Right lobe of liver (tissue), 6 donors: ENCODE data around the gene BTG2. TPM values are rescaled to one million over a fixed set of nuclear protein-coding genes. Genes with fewer than 3 reads are reported as not detected.
A peak's percentile ranks its signal among the peaks of the same experiment; 100 is the strongest.
"Not testable (repeated sequence)": the region's sequence is repeated elsewhere in the genome, so short reads cannot be mapped to it uniquely, and the experiment has no call there.

ENCODE experiments used
- ATAC-seq, 4 donors: fragments of 200-7000 bp; cut with Tn5 transposase; one replicate each; pipeline ENCODE4 v1.9.1; 2020; ENCODE audit warnings: mild to moderate bottlenecking in 4 of 4, moderate library complexity in 4 of 4
- DNase-seq, 3 donors: peaks; one replicate each; pipeline ENCODE4 v3.0.0-alpha.2; 2020
- H3K27ac ChIP-seq, 3 donors: fragments of 200-600 bp; one replicate each; pipeline ENCODE4 v1.8.0; 2022
- H3K27me3 ChIP-seq, 2 donors: fragments of 200-600 bp; one replicate each; pipeline ENCODE4 v1.8.0; 2022
- H3K36me3 ChIP-seq, 4 donors: fragments of 200-600 bp; sonication (generic) in 1 of 4; one replicate each; pipeline versions ENCODE4 v1.5.1 to v1.8.0; 2017 to 2022; ENCODE audit warnings: control low read depth in 1 of 4
- H3K4me1 ChIP-seq, 4 donors: fragments of 200-600 bp; sonication (generic) in 1 of 4; one replicate each; pipeline versions ENCODE4 v1.5.1 to v1.8.0; 2017 to 2022; ENCODE audit warnings: control low read depth in 1 of 4
- H3K4me3 ChIP-seq, 3 donors: fragments of 200-600 bp; one replicate each; pipeline ENCODE4 v1.8.0; 2022
- H3K9me3 ChIP-seq, 4 donors: fragments of 200-600 bp; sonication (generic) in 1 of 4; one replicate each; pipeline versions ENCODE4 v1.5.1 to v1.8.0; 2017 to 2022; ENCODE audit warnings: control low read depth in 1 of 4
- CTCF ChIP-seq, 4 donors: fragments of 200-600 bp in 3 of 4; fragments of 450-650 bp in 1 of 4; IDR thresholded peaks; one replicate each; pipeline versions ENCODE4 v1.5.1 to v1.8.0; 2016 to 2022; ENCODE audit warnings: antibody characterized with exemption in 4 of 4, mild to moderate bottlenecking in 2 of 4
- POLR2A ChIP-seq: fragments of 450-650 bp; IDR thresholded peaks from one replicate; pipeline ENCODE4 v1.6.1; 2017; ENCODE audit warnings: antibody characterized with exemption, mild to moderate bottlenecking
- WGBS: methylation state at CpG from one replicate; pipeline ENCODE4 v1.1.6; 2018; ENCODE audit warnings: low coverage, low lambda C conversion rate; ENCODE audit not compliant: insufficient coverage; ENCODE audit errors: missing lambda C conversion rate; 5-methylcytosine and 5-hydroxymethylcytosine counted together
- intact Hi-C, 2 donors: fragments of 100-400 bp; cut with DNase I; formaldehyde crosslinking; loops; one replicate each; pipeline versions ENCODE4 v1.11.2 to v1.14.1; 2022
- total RNA-seq, 6 experiments: library from RNA; depleted of rRNA in 2 of 6; stranded (reverse); fragments of >200 nt in 2 of 6; fragmentation: NEBNext Ultra II Directional in 3 of 6; extraction: Animal tissue kit (Norgen Biotek cat#: 25700) in 3 of 6; gene quantifications; one replicate each; pipeline versions ENCODE4 v1.1.0 to v1.2.4, GENCODE V29; 2016 to 2023
- donor health status: DM: no; HTN: yes; CAD: no.
- donor health status: DM: no; HTN: no; CAD: no.
- donor health status: DM: no; HTN: no; CAD: no.
- donor health status: DM: no; HTN: yes; CAD: no.
- donor health status: DM: no; HTN: yes; CAD: no.

The BTG2 gene
- total RNA-seq, 6 experiments from 2014 or later = 2.0 to 11.2 (median 5.4) TPM

DNA sequence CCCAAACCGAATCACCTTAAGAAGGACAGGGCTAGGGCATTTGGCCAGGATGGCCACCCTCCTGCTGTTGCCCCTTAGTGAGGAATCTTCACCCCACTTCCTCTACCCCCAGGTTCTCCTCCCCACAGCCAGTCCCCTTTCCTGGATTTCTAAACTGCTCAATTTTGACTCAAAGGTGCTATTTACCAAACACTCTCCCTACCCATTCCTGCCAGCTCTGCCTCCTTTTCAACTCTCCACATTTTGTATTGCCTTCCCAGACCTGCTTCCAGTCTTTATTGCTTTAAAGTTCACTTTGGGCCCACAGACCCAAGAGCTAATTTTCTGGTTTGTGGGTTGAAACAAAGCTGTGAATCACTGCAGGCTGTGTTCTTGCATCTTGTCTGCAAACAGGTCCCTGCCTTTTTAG lies 3.6 kb downstream of the BTG2 start:
- Histone ChIP-seq H3K36me3 (no peaks in the 10 kb centered on the region), H3K27ac (no peak overlapping the region), H3K4me1 (no peaks in the 10 kb centered on the region), H3K27me3 (no peaks in the 10 kb centered on the region), H3K4me3 (no peak overlapping the region), H3K9me3 (no peaks in the 10 kb centered on the region)
- 100% methylated on average over 1 of the region's 1 CpG for WGBS
- no peak for ATAC-seq
- TF ChIP-seq POLR2A = no peak
- no peak for TF ChIP-seq CTCF (IDR thresholded peaks at IDR 0.05)
- no peak for DNase-seq
- intact Hi-C loops = no loop called here

GRCh38 chr1:203311368-203312301 lies 6.3 kb downstream of the BTG2 start:
- no peaks in the 10 kb centered on the region for H3K9me3 ChIP-seq
- ATAC-seq (no peak), DNase-seq (no peak)
- no peak overlapping the region for H3K27ac ChIP-seq
- H3K36me3 ChIP-seq = no peaks in the 10 kb centered on the region
- intact Hi-C loops = no loop called here
- WGBS = no CpG with 5 or more reads among the region's 3 CpGs
- H3K27me3 ChIP-seq = no peaks in the 10 kb centered on the region
- H3K4me3 ChIP-seq = no peak overlapping the region
- TF ChIP-seq POLR2A = no peak
- no peak for TF ChIP-seq CTCF (IDR thresholded peaks at IDR 0.05)
- peaks cover 0 to 6% (median 0%) of the 10 kb centered on the region in 4 donors for H3K4me1 ChIP-seq

GRCh38 chr1:203314025-203314759 lies 8.9 kb downstream of the BTG2 start:
- H3K27me3 ChIP-seq, ATAC-seq, H3K36me3 ChIP-seq, DNase-seq, H3K4me1 ChIP-seq, H3K27ac ChIP-seq, intact Hi-C loops, H3K4me3 ChIP-seq, H3K9me3 ChIP-seq: not testable (repeated sequence)
- 77% methylated on average over 3 of the region's 4 CpGs for WGBS

DNA sequence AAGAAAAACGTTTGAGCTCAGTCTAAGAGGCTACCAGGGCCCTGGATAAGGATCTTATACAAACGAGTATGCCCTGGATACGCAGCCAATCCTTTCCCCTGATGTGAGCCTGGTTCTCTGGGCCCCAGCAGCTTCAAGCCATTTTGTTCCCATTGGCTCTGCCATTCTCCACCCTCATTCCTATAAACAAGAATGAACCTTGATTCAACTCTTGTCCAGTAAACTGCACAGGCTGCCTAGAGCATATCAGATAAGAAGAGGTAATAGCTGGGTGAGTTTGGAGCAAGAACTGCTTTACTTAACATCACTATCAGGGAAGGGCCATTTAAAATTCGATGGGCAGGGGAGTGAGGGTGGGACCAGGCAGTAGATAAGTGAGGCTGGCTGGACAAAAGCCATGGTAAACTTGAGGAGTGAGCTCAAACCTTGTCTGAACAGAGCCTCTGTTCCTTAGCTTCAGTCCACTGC lies 11.3 kb downstream of the BTG2 start:
- no peaks in the 10 kb centered on the region for H3K36me3 ChIP-seq
- ATAC-seq (peak; percentile 22 to 88 (median 59)), DNase-seq (no peak)
- no peaks in the 10 kb centered on the region for H3K27me3 ChIP-seq
- peak overlapping the region in 1 of 3 donors; percentile 62 for H3K27ac ChIP-seq
- TF ChIP-seq POLR2A (no peak), CTCF (IDR thresholded peaks at IDR 0.05) (no peak)
- 35% methylated on average over 4 of the region's 4 CpGs for WGBS
- no peaks in the 10 kb centered on the region for H3K9me3 ChIP-seq
- intact Hi-C loops = no loop called here
- no peak overlapping the region for H3K4me3 ChIP-seq
- peaks cover 0 to 6% (median 0%) of the 10 kb centered on the region in 4 donors for H3K4me1 ChIP-seq
